ENCODE measurements around the gene CAP1. TPM values are rescaled to one million over a fixed set of nuclear protein-coding genes. Genes with fewer than 3 reads are reported as not detected.
A peak's percentile ranks its signal among the peaks of the same experiment; 100 is the strongest.

CAP1 gene
- total and polyA plus RNA-seq, 9 of the 15 experiments (the other 6 are each of a cell fraction or from before 2014, with no cell fraction given) = 230 to 658 (median 281) TPM

DNA sequence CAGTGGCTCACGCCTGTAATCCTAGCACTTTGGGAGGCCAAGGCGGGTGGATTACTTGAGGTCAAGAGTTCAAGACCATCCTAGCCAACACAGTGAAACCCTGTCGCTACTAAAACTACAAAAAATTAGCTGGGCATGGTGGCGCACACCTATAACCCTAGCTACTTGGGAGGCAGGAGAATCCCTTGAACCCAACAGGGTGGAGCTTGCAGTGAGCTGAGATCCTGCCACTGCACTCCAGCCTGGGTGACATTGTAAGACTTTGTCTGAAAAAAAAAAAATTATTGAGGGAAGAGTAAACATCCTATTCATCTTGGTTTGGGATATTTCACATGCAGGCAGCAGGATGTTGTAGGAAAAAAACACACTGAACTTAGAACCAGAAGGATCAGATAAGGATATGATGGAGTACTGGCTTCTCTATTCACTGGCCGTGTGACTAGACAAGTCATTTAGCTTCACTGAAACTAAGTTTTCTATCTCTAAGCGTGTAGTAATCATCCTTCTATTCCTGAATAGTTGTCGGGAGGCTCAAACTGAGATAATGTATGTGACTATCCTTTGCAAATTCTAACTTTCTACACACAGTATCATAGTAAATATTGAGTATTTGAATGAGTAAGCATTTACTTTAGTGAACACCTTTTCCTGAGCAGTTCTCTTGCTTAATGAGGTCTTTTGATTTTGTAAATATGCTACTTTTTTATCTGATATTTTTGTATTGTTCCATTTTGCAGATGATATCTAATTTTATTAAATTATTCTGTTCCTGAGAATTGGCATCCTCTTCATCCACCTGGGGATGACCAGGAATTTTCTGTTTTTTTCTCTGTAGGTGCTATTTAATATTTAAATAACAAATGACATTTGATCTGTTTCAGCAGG is 18.2 kb downstream of the CAP1 start (continued):
- no peak for TF ChIP-seq SMAD2 (IDR thresholded peaks at IDR 0.05; ENCODE audit: low read depth, low read length)
- no peak for TF ChIP-seq ZNF77 (CRISPR knock-in tag; IDR thresholded peaks at IDR 0.05)
- no peak for TF ChIP-seq ASH1L (IDR thresholded peaks at IDR 0.05; ENCODE audit: borderline replicate concordance, low read depth, partially characterized antibody)
- TF ChIP-seq ZFPM2 (CRISPR knock-in tag; IDR thresholded peaks at IDR 0.05) = no peak
- peak; percentile 64 for TF ChIP-seq BCOR (IDR thresholded peaks at IDR 0.05)
- no peak for TF ChIP-seq ZBTB34 (CRISPR knock-in tag; IDR thresholded peaks at IDR 0.05)
- TF ChIP-seq ARID1B (IDR thresholded peaks at IDR 0.05) = no peak; the same call in 1 of the 2 replicates
- TF ChIP-seq, protein P1, sequence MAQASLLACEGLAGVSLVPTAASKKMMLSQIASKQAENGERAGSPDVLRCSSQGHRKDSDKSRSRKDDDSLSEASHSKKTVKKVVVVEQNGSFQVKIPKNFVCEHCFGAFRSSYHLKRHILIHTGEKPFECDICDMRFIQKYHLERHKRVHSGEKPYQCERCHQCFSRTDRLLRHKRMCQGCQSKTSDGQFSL (CRISPR knock-in tag; IDR thresholded peaks at IDR 0.05) = no peak
- TF ChIP-seq, protein P1 (tag; IDR thresholded peaks at IDR 0.05) = no peak
- TF ChIP-seq JUND (IDR thresholded peaks at IDR 0.05; ENCODE audit: borderline replicate concordance, low read depth, low read length) = peak; percentile 47; the same call in 1 of the 2 replicates
- TF ChIP-seq JUND (tag; IDR thresholded peaks at IDR 0.05; ENCODE audit: borderline replicate concordance, low read depth, low read length) = no peak; the same call in 1 of the 3 replicates
- TF ChIP-seq PCBP1 (IDR thresholded peaks at IDR 0.05; ENCODE audit: low read depth, low read length, poor library complexity, severe bottlenecking) = no peak
- TF ChIP-seq U2AF1 (optimal IDR thresholded peaks at IDR 0.05; ENCODE audit: low read depth, low read length) = no peak
- TF ChIP-seq THAP7 (CRISPR knock-in tag; IDR thresholded peaks at IDR 0.05) = no peak
- TF ChIP-seq ZKSCAN8 (CRISPR knock-in tag; IDR thresholded peaks at IDR 0.05) = no peak
- TF ChIP-seq BHLHE40 (IDR thresholded peaks at IDR 0.05; ENCODE audit: low read length) = no peak
- TF ChIP-seq MEIS2 (IDR thresholded peaks at IDR 0.05; ENCODE audit: partially characterized antibody) = peak; percentile 86
- TF ChIP-seq, protein P2, sequence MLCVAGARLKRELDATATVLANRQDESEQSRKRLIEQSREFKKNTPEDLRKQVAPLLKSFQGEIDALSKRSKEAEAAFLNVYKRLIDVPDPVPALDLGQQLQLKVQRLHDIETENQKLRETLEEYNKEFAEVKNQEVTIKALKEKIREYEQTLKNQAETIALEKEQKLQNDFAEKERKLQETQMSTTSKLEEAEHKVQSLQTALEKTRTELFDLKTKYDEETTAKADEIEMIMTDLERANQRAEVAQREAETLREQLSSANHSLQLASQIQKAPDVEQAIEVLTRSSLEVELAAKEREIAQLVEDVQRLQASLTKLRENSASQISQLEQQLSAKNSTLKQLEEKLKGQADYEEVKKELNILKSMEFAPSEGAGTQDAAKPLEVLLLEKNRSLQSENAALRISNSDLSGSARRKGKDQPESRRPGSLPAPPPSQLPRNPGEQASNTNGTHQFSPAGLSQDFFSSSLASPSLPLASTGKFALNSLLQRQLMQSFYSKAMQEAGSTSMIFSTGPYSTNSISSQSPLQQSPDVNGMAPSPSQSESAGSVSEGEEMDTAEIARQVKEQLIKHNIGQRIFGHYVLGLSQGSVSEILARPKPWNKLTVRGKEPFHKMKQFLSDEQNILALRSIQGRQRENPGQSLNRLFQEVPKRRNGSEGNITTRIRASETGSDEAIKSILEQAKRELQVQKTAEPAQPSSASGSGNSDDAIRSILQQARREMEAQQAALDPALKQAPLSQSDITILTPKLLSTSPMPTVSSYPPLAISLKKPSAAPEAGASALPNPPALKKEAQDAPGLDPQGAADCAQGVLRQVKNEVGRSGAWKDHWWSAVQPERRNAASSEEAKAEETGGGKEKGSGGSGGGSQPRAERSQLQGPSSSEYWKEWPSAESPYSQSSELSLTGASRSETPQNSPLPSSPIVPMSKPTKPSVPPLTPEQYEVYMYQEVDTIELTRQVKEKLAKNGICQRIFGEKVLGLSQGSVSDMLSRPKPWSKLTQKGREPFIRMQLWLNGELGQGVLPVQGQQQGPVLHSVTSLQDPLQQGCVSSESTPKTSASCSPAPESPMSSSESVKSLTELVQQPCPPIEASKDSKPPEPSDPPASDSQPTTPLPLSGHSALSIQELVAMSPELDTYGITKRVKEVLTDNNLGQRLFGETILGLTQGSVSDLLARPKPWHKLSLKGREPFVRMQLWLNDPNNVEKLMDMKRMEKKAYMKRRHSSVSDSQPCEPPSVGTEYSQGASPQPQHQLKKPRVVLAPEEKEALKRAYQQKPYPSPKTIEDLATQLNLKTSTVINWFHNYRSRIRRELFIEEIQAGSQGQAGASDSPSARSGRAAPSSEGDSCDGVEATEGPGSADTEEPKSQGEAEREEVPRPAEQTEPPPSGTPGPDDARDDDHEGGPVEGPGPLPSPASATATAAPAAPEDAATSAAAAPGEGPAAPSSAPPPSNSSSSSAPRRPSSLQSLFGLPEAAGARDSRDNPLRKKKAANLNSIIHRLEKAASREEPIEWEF (CRISPR knock-in tag; IDR thresholded peaks at IDR 0.05) = no peak
- TF ChIP-seq ETV1 (tag; conservative IDR thresholded peaks at IDR 0.05; ENCODE audit: low read depth) = 0 out of 2 replicates have a peak, but pooled peaks have one; percentile 18
- TF ChIP-seq TAL1 (IDR thresholded peaks at IDR 0.05) = peak; percentile 2; the same call in 1 of the 2 replicates
